H9 (cell line): ENCODE data around the gene MTA2. TPM values are rescaled to one million over a fixed set of nuclear protein-coding genes. Genes with fewer than 3 reads are reported as not detected.

Experiments used
- DNase-seq: peaks from one replicate; pipeline ENCODE4 v3.0.0-alpha.2; 2017
- H2AFZ ChIP-seq: one replicate; pipeline ENCODE4 v1.6.1; 2013; ENCODE audit warnings: mild to moderate bottlenecking, low read length, control low read depth, moderate library complexity
- H2AK5ac ChIP-seq: 2 replicates; pipeline ENCODE4 v1.6.1; 2013; ENCODE audit warnings: low read length, control low read depth, mixed read lengths; ENCODE audit not compliant: insufficient read length
- H2BK120ac ChIP-seq: one replicate; pipeline ENCODE4 v1.6.1; 2013; ENCODE audit warnings: low read depth, mild to moderate bottlenecking, low read length, control low read depth, inconsistent platforms; ENCODE audit not compliant: poor library complexity, severe bottlenecking
- H2BK12ac ChIP-seq: 2 replicates; pipeline ENCODE4 v1.6.1; 2013; ENCODE audit warnings: low read length, control low read depth, mixed read lengths, low read depth; ENCODE audit not compliant: insufficient read length
- H2BK15ac ChIP-seq: 2 replicates; pipeline ENCODE4 v1.6.1; 2013; ENCODE audit warnings: low read depth, low read length, control low read depth
- H2BK20ac ChIP-seq: one replicate; pipeline ENCODE4 v1.6.1; 2013; ENCODE audit warnings: low read depth, mild to moderate bottlenecking, low read length, control low read depth, inconsistent platforms; ENCODE audit not compliant: poor library complexity, severe bottlenecking
- H2BK5ac ChIP-seq: 2 replicates; pipeline ENCODE4 v1.6.1; 2013; ENCODE audit warnings: low read length, control low read depth, mixed read lengths; ENCODE audit not compliant: insufficient read length
- H3K14ac ChIP-seq: 2 replicates; pipeline ENCODE4 v1.6.1; 2013; ENCODE audit warnings: low read length, control low read depth; ENCODE audit not compliant: insufficient read depth
- H3K18ac ChIP-seq: 2 replicates; pipeline ENCODE4 v1.6.1; 2013; ENCODE audit warnings: low read depth, mild to moderate bottlenecking, mixed read lengths, low read length, control low read depth; ENCODE audit not compliant: insufficient read length
- H3K23ac ChIP-seq: 2 replicates; pipeline ENCODE4 v1.6.1; 2013; ENCODE audit warnings: low read length, control low read depth, mixed read lengths, low read depth; ENCODE audit not compliant: insufficient read length
- H3K23me2 ChIP-seq: 2 replicates; pipeline ENCODE4 v1.6.1; 2013; ENCODE audit warnings: low read depth, mild to moderate bottlenecking, mixed read lengths, low read length, control low read depth; ENCODE audit not compliant: insufficient read length, poor library complexity, severe bottlenecking
- H3K27ac ChIP-seq: 2 replicates; pipeline ENCODE4 v1.5.1; 2013; ENCODE audit warnings: low read length, control low read depth, mixed read lengths, low read depth; ENCODE audit not compliant: insufficient read length
- H3K27me3 ChIP-seq: 2 replicates; pipeline ENCODE4 v1.6.1; 2013; ENCODE audit warnings: low read length, control low read depth, inconsistent platforms; ENCODE audit not compliant: insufficient read depth
- H3K4ac ChIP-seq: 2 replicates; pipeline ENCODE4 v1.6.1; 2013; ENCODE audit warnings: low read depth, mild to moderate bottlenecking, control low read depth, inconsistent platforms, low read length, moderate library complexity
- H3K4me1 ChIP-seq: 2 replicates; pipeline ENCODE4 v1.6.1; 2013; ENCODE audit warnings: low read length, control low read depth, inconsistent platforms; ENCODE audit not compliant: insufficient read depth
- H3K4me2 ChIP-seq: 2 replicates; pipeline ENCODE4 v1.6.1; 2013; ENCODE audit warnings: low read length, control low read depth, mixed read lengths; ENCODE audit not compliant: insufficient read length, insufficient read depth
- H3K56ac ChIP-seq: 2 replicates; pipeline ENCODE4 v1.6.1; 2013; ENCODE audit warnings: low read depth, mild to moderate bottlenecking, mixed read lengths, low read length, control low read depth; ENCODE audit not compliant: insufficient read length
- H3K79me1 ChIP-seq: 2 replicates; pipeline ENCODE4 v1.6.1; 2013; ENCODE audit warnings: low read depth, mild to moderate bottlenecking, moderate library complexity, low read length, control low read depth, inconsistent platforms; ENCODE audit not compliant: insufficient read depth, poor library complexity, severe bottlenecking
- H3K79me2 ChIP-seq: 2 replicates; pipeline ENCODE4 v1.6.1; 2013; ENCODE audit warnings: low read length, control low read depth, inconsistent platforms; ENCODE audit not compliant: insufficient read depth
- H3K9ac ChIP-seq: 2 replicates; pipeline ENCODE4 v1.6.1; 2013; ENCODE audit warnings: low read length, control low read depth, mixed read lengths; ENCODE audit not compliant: insufficient read length; ENCODE audit errors: extremely low read depth
- H3K9me3 ChIP-seq: one replicate; pipeline ENCODE4 v1.6.1; 2013; ENCODE audit warnings: low read depth, low read length, inconsistent platforms; ENCODE audit not compliant: control insufficient read depth
- H3T11ph ChIP-seq: one replicate; pipeline ENCODE4 v1.6.1; 2013; ENCODE audit warnings: mild to moderate bottlenecking, low read length, control low read depth, inconsistent platforms
- H4K20me1 ChIP-seq: one replicate; pipeline ENCODE4 v1.6.1; 2013; ENCODE audit not compliant: control insufficient read depth, insufficient read length, insufficient read depth
- H4K5ac ChIP-seq: 2 replicates; pipeline ENCODE4 v1.6.1; 2013; ENCODE audit warnings: low read depth, mild to moderate bottlenecking, mixed read lengths, low read length, control low read depth; ENCODE audit not compliant: insufficient read length
- H4K8ac ChIP-seq: replicated peaks from 2 replicates; pipeline ENCODE4 v1.6.1; 2013; ENCODE audit warnings: low read length, control low read depth, mixed read lengths, low read depth; ENCODE audit not compliant: insufficient read length
- H4K91ac ChIP-seq: 2 replicates; pipeline ENCODE4 v1.6.1; 2013; ENCODE audit warnings: low read depth, mild to moderate bottlenecking, moderate library complexity, mixed read lengths, low read length, control low read depth; ENCODE audit not compliant: insufficient read length
- H3K27ac Mint-ChIP-seq, 3 experiments: 2 replicates in 2 of 3; 3 replicates in 1 of 3; pipeline ENCODE4 v1.8.0; 2020 to 2021; ENCODE audit warnings: mixed read lengths in 3 of 3, mild to moderate bottlenecking in 1 of 3, moderate library complexity in 1 of 3
- H3K27me3 Mint-ChIP-seq: 2 replicates; pipeline ENCODE4 v1.8.0; 2021; ENCODE audit warnings: low read depth, mild to moderate bottlenecking, moderate library complexity, mixed read lengths
- H3K36me3 Mint-ChIP-seq, 3 experiments: 2 replicates in 2 of 3; 3 replicates in 1 of 3; pipeline ENCODE4 v1.8.0; 2020 to 2021; ENCODE audit warnings: low read depth in 3 of 3, mixed read lengths in 3 of 3; ENCODE audit not compliant: insufficient read depth in 1 of 3
- H3K4me1 Mint-ChIP-seq, 2 experiments: 2 replicates each; pipeline ENCODE4 v1.8.0; 2020; ENCODE audit warnings: mixed read lengths in 2 of 2
- H3K4me3 Mint-ChIP-seq, 2 experiments: 2 replicates in 1 of 2; 3 replicates in 1 of 2; pipeline ENCODE4 v1.8.0; 2020 to 2021; ENCODE audit warnings: mild to moderate bottlenecking in 2 of 2, mixed read lengths in 2 of 2, moderate library complexity in 1 of 2
- H3K9me3 Mint-ChIP-seq, 2 experiments: 2 replicates in 1 of 2; 3 replicates in 1 of 2; pipeline ENCODE4 v1.8.0; 2020; ENCODE audit warnings: mild to moderate bottlenecking in 2 of 2, mixed read lengths in 2 of 2, moderate library complexity in 1 of 2
- CTCF ChIP-seq: fragments of 200-600 bp; sonication (generic); conservative IDR thresholded peaks from 3 replicates; pipeline ENCODE4 v1.8.0; 2021; ENCODE audit warnings: antibody characterized with exemption, mild to moderate bottlenecking
- WGBS: extraction: QIAGEN DNeasy Blood & Tissue Kit; methylation state at CpG from one replicate; pipeline ENCODE4 v1.1.7; 2013; ENCODE audit warnings: missing lambda C conversion rate, low lambda C conversion rate, mixed read lengths; ENCODE audit not compliant: insufficient read length; ENCODE audit errors: extremely low coverage; 5-methylcytosine and 5-hydroxymethylcytosine counted together
- total RNA-seq: library from RNA; stranded (reverse); gene quantifications from 2 replicates; pipeline ENCODE4 v1.2.1, GENCODE V29; 2021

MTA2 gene
- total RNA-seq, 1 experiment from 2014 or later, result 143 TPM

DNA sequence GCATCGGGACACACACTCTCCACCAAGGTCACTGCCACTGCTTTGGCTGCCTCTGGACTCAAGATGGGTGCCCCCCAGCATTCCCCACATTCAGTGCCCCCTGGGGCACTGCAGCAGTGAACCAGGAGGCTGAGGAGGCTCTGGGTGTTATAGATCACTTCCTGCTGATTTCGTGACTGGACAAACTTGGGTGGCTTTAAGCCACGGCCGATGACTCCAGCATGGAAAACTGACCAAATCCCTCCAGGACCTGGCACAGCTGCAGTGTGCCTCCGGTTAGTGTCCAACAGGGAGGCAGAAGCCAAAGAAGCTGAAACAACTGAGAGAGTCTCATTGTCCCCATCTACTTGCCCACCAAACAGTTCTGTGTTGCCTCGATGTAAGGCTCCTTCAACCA, 45.9 kb upstream of the MTA2 start:
- no peak overlapping the region for H2BK20ac ChIP-seq
- no peak overlapping the region for H3K4me2 ChIP-seq
- no peak overlapping the region for H2AFZ ChIP-seq
- no peak overlapping the region for H4K8ac ChIP-seq
- H3K4ac ChIP-seq, result no peak overlapping the region
- H3T11ph ChIP-seq, result no peak overlapping the region
- no peak overlapping the region for H3K9ac ChIP-seq
- no peak overlapping the region for H3K23ac ChIP-seq
- H2AK5ac ChIP-seq, result no peak overlapping the region
- peak overlapping the region in 1 of 2 experiments; percentile 55; a peak in 3 of 5 replicates for H3K4me3 Mint-ChIP-seq
- H3K9me3 Mint-ChIP-seq, result no peaks in the 10 kb centered on the region
- peaks cover 11 to 13% of the 10 kb centered on the region in 2 experiments for H3K4me1 Mint-ChIP-seq
- no peaks in the 10 kb centered on the region for H3K9me3 ChIP-seq
- no peak overlapping the region for H2BK5ac ChIP-seq
- H3K27ac Mint-ChIP-seq, result no peak overlapping the region
- H4K5ac ChIP-seq, result no peak overlapping the region
- H3K79me2 ChIP-seq, result peaks cover 13% of the 10 kb centered on the region; the same call in 1 of the 2 replicates
- TF ChIP-seq CTCF, result no peak
- no peaks in the 10 kb centered on the region for H3K79me1 ChIP-seq
- H3K18ac ChIP-seq, result no peak overlapping the region
- H3K56ac ChIP-seq, result no peak overlapping the region
- H2BK15ac ChIP-seq, result no peak overlapping the region
- DNase-seq, result no peak
- WGBS, result no CpG with 5 or more reads among the region's 6 CpGs
- no peak overlapping the region for H3K27ac ChIP-seq
- H3K4me1 ChIP-seq, result peaks cover 3% of the 10 kb centered on the region; the same call in 1 of the 2 replicates
- H3K23me2 ChIP-seq, result peaks cover 9% of the 10 kb centered on the region
- no peak overlapping the region for H2BK12ac ChIP-seq
- H3K14ac ChIP-seq, result no peak overlapping the region
- peaks cover 14 to 44% (median 27%) of the 10 kb centered on the region in 3 experiments for H3K36me3 Mint-ChIP-seq
- no peak overlapping the region for H4K91ac ChIP-seq
- no peak overlapping the region for H2BK120ac ChIP-seq
- H3K27me3 Mint-ChIP-seq, result no peaks in the 10 kb centered on the region
- H4K20me1 ChIP-seq, result no peaks in the 10 kb centered on the region
- H3K27me3 ChIP-seq, result no peaks in the 10 kb centered on the region
